H9 (cell line): Measurements from ENCODE around the gene DGCR8. TPM values are rescaled to one million over a fixed set of nuclear protein-coding genes. Genes with fewer than 3 reads are reported as not detected.

Experiments used
- DNase-seq: peaks from one replicate; pipeline ENCODE4 v3.0.0-alpha.2; 2017
- H2AFZ ChIP-seq: one replicate; pipeline ENCODE4 v1.6.1; 2013; ENCODE audit warnings: mild to moderate bottlenecking, low read length, control low read depth, moderate library complexity
- H2AK5ac ChIP-seq: 2 replicates; pipeline ENCODE4 v1.6.1; 2013; ENCODE audit warnings: low read length, control low read depth, mixed read lengths; ENCODE audit not compliant: insufficient read length
- H2BK120ac ChIP-seq: one replicate; pipeline ENCODE4 v1.6.1; 2013; ENCODE audit warnings: low read depth, mild to moderate bottlenecking, low read length, control low read depth, inconsistent platforms; ENCODE audit not compliant: poor library complexity, severe bottlenecking
- H2BK12ac ChIP-seq: 2 replicates; pipeline ENCODE4 v1.6.1; 2013; ENCODE audit warnings: low read length, control low read depth, mixed read lengths, low read depth; ENCODE audit not compliant: insufficient read length
- H2BK15ac ChIP-seq: 2 replicates; pipeline ENCODE4 v1.6.1; 2013; ENCODE audit warnings: low read depth, low read length, control low read depth
- H2BK20ac ChIP-seq: one replicate; pipeline ENCODE4 v1.6.1; 2013; ENCODE audit warnings: low read depth, mild to moderate bottlenecking, low read length, control low read depth, inconsistent platforms; ENCODE audit not compliant: poor library complexity, severe bottlenecking
- H2BK5ac ChIP-seq: 2 replicates; pipeline ENCODE4 v1.6.1; 2013; ENCODE audit warnings: low read length, control low read depth, mixed read lengths; ENCODE audit not compliant: insufficient read length
- H3K14ac ChIP-seq: 2 replicates; pipeline ENCODE4 v1.6.1; 2013; ENCODE audit warnings: low read length, control low read depth; ENCODE audit not compliant: insufficient read depth
- H3K18ac ChIP-seq: 2 replicates; pipeline ENCODE4 v1.6.1; 2013; ENCODE audit warnings: low read depth, mild to moderate bottlenecking, mixed read lengths, low read length, control low read depth; ENCODE audit not compliant: insufficient read length
- H3K23ac ChIP-seq: 2 replicates; pipeline ENCODE4 v1.6.1; 2013; ENCODE audit warnings: low read length, control low read depth, mixed read lengths, low read depth; ENCODE audit not compliant: insufficient read length
- H3K23me2 ChIP-seq: 2 replicates; pipeline ENCODE4 v1.6.1; 2013; ENCODE audit warnings: low read depth, mild to moderate bottlenecking, mixed read lengths, low read length, control low read depth; ENCODE audit not compliant: insufficient read length, poor library complexity, severe bottlenecking
- H3K27ac ChIP-seq: 2 replicates; pipeline ENCODE4 v1.5.1; 2013; ENCODE audit warnings: low read length, control low read depth, mixed read lengths, low read depth; ENCODE audit not compliant: insufficient read length
- H3K27me3 ChIP-seq: 2 replicates; pipeline ENCODE4 v1.6.1; 2013; ENCODE audit warnings: low read length, control low read depth, inconsistent platforms; ENCODE audit not compliant: insufficient read depth
- H3K4ac ChIP-seq: 2 replicates; pipeline ENCODE4 v1.6.1; 2013; ENCODE audit warnings: low read depth, mild to moderate bottlenecking, control low read depth, inconsistent platforms, low read length, moderate library complexity
- H3K4me1 ChIP-seq: 2 replicates; pipeline ENCODE4 v1.6.1; 2013; ENCODE audit warnings: low read length, control low read depth, inconsistent platforms; ENCODE audit not compliant: insufficient read depth
- H3K4me2 ChIP-seq: 2 replicates; pipeline ENCODE4 v1.6.1; 2013; ENCODE audit warnings: low read length, control low read depth, mixed read lengths; ENCODE audit not compliant: insufficient read length, insufficient read depth
- H3K56ac ChIP-seq: 2 replicates; pipeline ENCODE4 v1.6.1; 2013; ENCODE audit warnings: low read depth, mild to moderate bottlenecking, mixed read lengths, low read length, control low read depth; ENCODE audit not compliant: insufficient read length
- H3K79me1 ChIP-seq: 2 replicates; pipeline ENCODE4 v1.6.1; 2013; ENCODE audit warnings: low read depth, mild to moderate bottlenecking, moderate library complexity, low read length, control low read depth, inconsistent platforms; ENCODE audit not compliant: insufficient read depth, poor library complexity, severe bottlenecking
- H3K79me2 ChIP-seq: 2 replicates; pipeline ENCODE4 v1.6.1; 2013; ENCODE audit warnings: low read length, control low read depth, inconsistent platforms; ENCODE audit not compliant: insufficient read depth
- H3K9ac ChIP-seq: 2 replicates; pipeline ENCODE4 v1.6.1; 2013; ENCODE audit warnings: low read length, control low read depth, mixed read lengths; ENCODE audit not compliant: insufficient read length; ENCODE audit errors: extremely low read depth
- H3K9me3 ChIP-seq: one replicate; pipeline ENCODE4 v1.6.1; 2013; ENCODE audit warnings: low read depth, low read length, inconsistent platforms; ENCODE audit not compliant: control insufficient read depth
- H3T11ph ChIP-seq: one replicate; pipeline ENCODE4 v1.6.1; 2013; ENCODE audit warnings: mild to moderate bottlenecking, low read length, control low read depth, inconsistent platforms
- H4K20me1 ChIP-seq: one replicate; pipeline ENCODE4 v1.6.1; 2013; ENCODE audit not compliant: control insufficient read depth, insufficient read length, insufficient read depth
- H4K5ac ChIP-seq: 2 replicates; pipeline ENCODE4 v1.6.1; 2013; ENCODE audit warnings: low read depth, mild to moderate bottlenecking, mixed read lengths, low read length, control low read depth; ENCODE audit not compliant: insufficient read length
- H4K8ac ChIP-seq: replicated peaks from 2 replicates; pipeline ENCODE4 v1.6.1; 2013; ENCODE audit warnings: low read length, control low read depth, mixed read lengths, low read depth; ENCODE audit not compliant: insufficient read length
- H4K91ac ChIP-seq: 2 replicates; pipeline ENCODE4 v1.6.1; 2013; ENCODE audit warnings: low read depth, mild to moderate bottlenecking, moderate library complexity, mixed read lengths, low read length, control low read depth; ENCODE audit not compliant: insufficient read length
- H3K27ac Mint-ChIP-seq, 3 experiments: 2 replicates in 2 of 3; 3 replicates in 1 of 3; pipeline ENCODE4 v1.8.0; 2020 to 2021; ENCODE audit warnings: mixed read lengths in 3 of 3, mild to moderate bottlenecking in 1 of 3, moderate library complexity in 1 of 3
- H3K27me3 Mint-ChIP-seq: 2 replicates; pipeline ENCODE4 v1.8.0; 2021; ENCODE audit warnings: low read depth, mild to moderate bottlenecking, moderate library complexity, mixed read lengths
- H3K36me3 Mint-ChIP-seq, 3 experiments: 2 replicates in 2 of 3; 3 replicates in 1 of 3; pipeline ENCODE4 v1.8.0; 2020 to 2021; ENCODE audit warnings: low read depth in 3 of 3, mixed read lengths in 3 of 3; ENCODE audit not compliant: insufficient read depth in 1 of 3
- H3K4me1 Mint-ChIP-seq, 2 experiments: 2 replicates each; pipeline ENCODE4 v1.8.0; 2020; ENCODE audit warnings: mixed read lengths in 2 of 2
- H3K4me3 Mint-ChIP-seq, 2 experiments: 2 replicates in 1 of 2; 3 replicates in 1 of 2; pipeline ENCODE4 v1.8.0; 2020 to 2021; ENCODE audit warnings: mild to moderate bottlenecking in 2 of 2, mixed read lengths in 2 of 2, moderate library complexity in 1 of 2
- H3K9me3 Mint-ChIP-seq, 2 experiments: 2 replicates in 1 of 2; 3 replicates in 1 of 2; pipeline ENCODE4 v1.8.0; 2020; ENCODE audit warnings: mild to moderate bottlenecking in 2 of 2, mixed read lengths in 2 of 2, moderate library complexity in 1 of 2
- CTCF ChIP-seq: fragments of 200-600 bp; sonication (generic); conservative IDR thresholded peaks from 3 replicates; pipeline ENCODE4 v1.8.0; 2021; ENCODE audit warnings: antibody characterized with exemption, mild to moderate bottlenecking
- WGBS: extraction: QIAGEN DNeasy Blood & Tissue Kit; methylation state at CpG from one replicate; pipeline ENCODE4 v1.1.7; 2013; ENCODE audit warnings: missing lambda C conversion rate, low lambda C conversion rate, mixed read lengths; ENCODE audit not compliant: insufficient read length; ENCODE audit errors: extremely low coverage; 5-methylcytosine and 5-hydroxymethylcytosine counted together
- total RNA-seq: library from RNA; stranded (reverse); gene quantifications from 2 replicates; pipeline ENCODE4 v1.2.1, GENCODE V29; 2021

Gene DGCR8
- total RNA-seq, 1 experiment from 2014 or later, result 74.5 TPM

- Histone ChIP-seq H4K5ac (no peak overlapping the region), H2AFZ (no peak overlapping the region), H4K20me1 (peaks cover 3% of the 10 kb centered on the region), H3K23ac (no peak overlapping the region), H4K8ac (no peak overlapping the region), H3K14ac (no peak overlapping the region), H3K9ac (no peak overlapping the region), H3K23me2 (no peaks in the 10 kb centered on the region), H3K4me1 (no peaks in the 10 kb centered on the region), H3K4ac (no peak overlapping the region), H2BK20ac (no peak overlapping the region), H3K27ac (no peak overlapping the region), H2BK15ac (no peak overlapping the region), H3K18ac (no peak overlapping the region), H3K9me3 (no peaks in the 10 kb centered on the region), H2AK5ac (no peak overlapping the region), H3K4me2 (no peak overlapping the region), H2BK120ac (no peak overlapping the region), H3K79me1 (no peaks in the 10 kb centered on the region), H3K79me2 (no peaks in the 10 kb centered on the region; the same call in 1 of the 2 replicates), H2BK5ac (no peak overlapping the region), H4K91ac (no peak overlapping the region), H3K27me3 (no peaks in the 10 kb centered on the region), H2BK12ac (no peak overlapping the region), H3T11ph (no peak overlapping the region), H3K56ac (no peak overlapping the region)
- Mint-ChIP-seq H3K9me3 (no peaks in the 10 kb centered on the region), H3K4me1 (no peaks in the 10 kb centered on the region; a peak in 1 of 4 replicates), H3K36me3 (no peaks in the 10 kb centered on the region; a peak in 3 of 7 replicates), H3K27ac (no peak overlapping the region), H3K4me3 (no peak overlapping the region), H3K27me3 (no peaks in the 10 kb centered on the region)
- WGBS, result no CpG with 5 or more reads among the region's 11 CpGs
- no peak for DNase-seq
- no peak for TF ChIP-seq CTCF
Observed at GRCh38 chr22:20140107-20140445, 60.0 kb downstream of the DGCR8 start.
